T-helper 1 cell treated with Interleukin-12 subunit alpha and Interleukin-12 subunit beta and Interleukin-4 antibody, amounts not matched to agents 30 μg/mL and 1 μg/mL, for 36 hours (primary cell): ENCODE results near the gene MPC1L.

Source experiments
- H3K27ac Mint-ChIP-seq: one replicate; pipeline ENCODE4 v1.8.0; 2021; ENCODE audit warnings: mild to moderate bottlenecking, mixed read lengths
- H3K27me3 Mint-ChIP-seq: one replicate; pipeline ENCODE4 v1.8.0; 2021; ENCODE audit warnings: low read depth, mixed read lengths
- H3K36me3 Mint-ChIP-seq: one replicate; pipeline ENCODE4 v1.8.0; 2021; ENCODE audit warnings: low read depth, mixed read lengths
- H3K4me1 Mint-ChIP-seq: one replicate; pipeline ENCODE4 v1.8.0; 2021; ENCODE audit warnings: low read depth, mixed read lengths
- H3K4me3 Mint-ChIP-seq: one replicate; pipeline ENCODE4 v1.8.0; 2021; ENCODE audit warnings: mild to moderate bottlenecking, moderate library complexity, mixed read lengths
- H3K9me3 Mint-ChIP-seq: one replicate; pipeline ENCODE4 v1.8.0; 2021; ENCODE audit warnings: mixed read lengths

MPC1L gene

GRCh38 chrX:40607381-40607780 is 15.8 kb upstream of the MPC1L start:
- H3K27ac Mint-ChIP-seq = no peak overlapping the region
- H3K27me3 Mint-ChIP-seq = no peaks in the 10 kb centered on the region
- no peaks in the 10 kb centered on the region for H3K4me1 Mint-ChIP-seq
- H3K4me3 Mint-ChIP-seq = no peak overlapping the region
- peaks cover 4% of the 10 kb centered on the region for H3K36me3 Mint-ChIP-seq
- no peaks in the 10 kb centered on the region for H3K9me3 Mint-ChIP-seq

- Mint-ChIP-seq H3K4me3 (no peak overlapping the region), H3K27ac (no peak overlapping the region), H3K27me3 (no peaks in the 10 kb centered on the region), H3K4me1 (no peaks in the 10 kb centered on the region), H3K36me3 (no peaks in the 10 kb centered on the region), H3K9me3 (no peaks in the 10 kb centered on the region)
Observed at GRCh38 chrX:40612511-40612910, 10.7 kb upstream of the MPC1L start.

- Mint-ChIP-seq H3K4me1 (no peaks in the 10 kb centered on the region), H3K9me3 (no peaks in the 10 kb centered on the region), H3K27ac (no peak overlapping the region), H3K36me3 (no peaks in the 10 kb centered on the region), H3K4me3 (no peak overlapping the region), H3K27me3 (no peaks in the 10 kb centered on the region)
Observed at GRCh38 chrX:40615976-40616375, 7.3 kb upstream of the MPC1L start.

DNA sequence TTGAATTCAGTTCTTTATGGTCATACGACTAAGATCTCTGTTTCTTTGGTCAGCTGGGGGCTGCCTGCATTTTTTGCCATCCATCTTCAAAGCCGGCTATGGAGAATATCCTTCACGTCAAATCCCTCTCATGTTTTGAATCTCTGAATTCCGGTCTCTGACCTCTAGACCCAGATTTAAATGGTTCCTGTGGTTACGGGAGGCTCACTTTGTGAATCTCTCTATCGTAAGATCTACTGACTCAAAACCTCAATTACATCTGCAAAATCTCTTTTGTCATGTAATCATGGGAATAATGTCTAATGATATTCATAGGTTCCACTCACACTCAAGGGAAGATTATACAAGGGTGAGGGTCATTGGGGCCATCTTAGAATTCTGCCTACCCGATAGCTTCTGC is 5.7 kb upstream of the MPC1L start:
- Mint-ChIP-seq H3K27ac (no peak overlapping the region), H3K9me3 (no peaks in the 10 kb centered on the region), H3K27me3 (no peaks in the 10 kb centered on the region), H3K4me3 (no peak overlapping the region), H3K4me1 (no peaks in the 10 kb centered on the region), H3K36me3 (no peaks in the 10 kb centered on the region)

DNA sequence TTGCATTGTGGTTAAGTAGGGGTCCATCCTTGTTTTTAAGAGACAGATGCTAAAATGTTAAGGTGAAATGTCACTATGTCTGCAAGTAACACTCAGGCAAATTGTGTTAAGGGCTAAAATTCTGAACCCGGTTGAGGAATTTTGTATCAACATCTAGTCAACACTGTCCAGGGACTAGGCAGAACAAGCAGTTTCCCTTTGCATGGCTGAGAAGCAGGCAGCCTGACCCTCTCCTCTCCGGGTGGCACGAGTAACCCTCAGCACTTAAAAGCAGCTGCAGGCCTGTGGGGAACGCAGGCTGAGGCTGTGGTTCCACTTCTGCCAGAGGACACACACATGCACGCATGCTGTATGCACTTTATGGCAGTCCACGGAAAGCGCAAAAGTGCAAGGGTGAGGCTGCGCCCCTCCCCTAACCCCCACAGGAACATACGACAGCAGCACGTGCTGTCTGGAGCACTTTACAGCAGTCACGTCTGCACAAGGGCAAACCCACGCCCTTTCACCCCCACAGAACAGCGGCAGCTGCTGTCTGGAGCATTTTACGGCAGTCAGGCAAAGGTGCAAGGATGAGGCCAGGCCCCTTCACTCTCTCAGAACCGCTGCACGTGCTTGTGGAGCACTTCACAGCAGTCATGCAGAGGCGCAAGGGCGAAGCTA is 619 bp upstream of the MPC1L start:
- no peak overlapping the region for H3K4me3 Mint-ChIP-seq
- H3K4me1 Mint-ChIP-seq = no peaks in the 10 kb centered on the region
- no peak overlapping the region for H3K27ac Mint-ChIP-seq
- no peaks in the 10 kb centered on the region for H3K9me3 Mint-ChIP-seq
- peaks cover 2% of the 10 kb centered on the region for H3K36me3 Mint-ChIP-seq
- H3K27me3 Mint-ChIP-seq = no peaks in the 10 kb centered on the region

GRCh38 chrX:40623665-40624064 is 437 bp downstream of the MPC1L start:
- H3K27ac Mint-ChIP-seq = no peak overlapping the region
- no peaks in the 10 kb centered on the region for H3K27me3 Mint-ChIP-seq
- peaks cover 5% of the 10 kb centered on the region for H3K36me3 Mint-ChIP-seq
- H3K4me1 Mint-ChIP-seq = no peaks in the 10 kb centered on the region
- H3K9me3 Mint-ChIP-seq = no peaks in the 10 kb centered on the region
- no peak overlapping the region for H3K4me3 Mint-ChIP-seq

GRCh38 chrX:40625294-40625693 is 2.1 kb downstream of the MPC1L start:
- Mint-ChIP-seq H3K4me3 (no peak overlapping the region), H3K36me3 (peaks cover 5% of the 10 kb centered on the region), H3K27ac (no peak overlapping the region), H3K27me3 (no peaks in the 10 kb centered on the region), H3K4me1 (no peaks in the 10 kb centered on the region), H3K9me3 (no peaks in the 10 kb centered on the region)

DNA sequence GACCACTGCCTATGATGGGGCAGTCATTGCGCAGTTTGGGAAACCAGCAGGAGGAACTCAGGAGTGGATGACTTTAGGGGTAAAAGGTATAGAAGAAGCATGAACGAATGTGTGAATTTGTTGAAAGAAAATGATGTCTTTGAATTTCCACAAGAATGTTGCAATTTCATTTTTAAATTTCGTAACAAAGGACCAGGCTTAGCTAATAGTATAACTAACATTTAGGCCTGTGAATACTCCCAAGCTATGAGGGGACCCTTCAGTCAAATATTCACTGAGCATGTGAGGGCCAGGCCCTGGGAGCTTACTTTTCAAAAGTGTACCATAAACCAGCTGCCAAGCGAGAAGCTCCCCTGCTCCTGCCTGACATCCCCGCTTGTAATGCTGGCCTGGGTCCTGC is 5.3 kb downstream of the MPC1L start:
- no peak overlapping the region for H3K27ac Mint-ChIP-seq

DNA sequence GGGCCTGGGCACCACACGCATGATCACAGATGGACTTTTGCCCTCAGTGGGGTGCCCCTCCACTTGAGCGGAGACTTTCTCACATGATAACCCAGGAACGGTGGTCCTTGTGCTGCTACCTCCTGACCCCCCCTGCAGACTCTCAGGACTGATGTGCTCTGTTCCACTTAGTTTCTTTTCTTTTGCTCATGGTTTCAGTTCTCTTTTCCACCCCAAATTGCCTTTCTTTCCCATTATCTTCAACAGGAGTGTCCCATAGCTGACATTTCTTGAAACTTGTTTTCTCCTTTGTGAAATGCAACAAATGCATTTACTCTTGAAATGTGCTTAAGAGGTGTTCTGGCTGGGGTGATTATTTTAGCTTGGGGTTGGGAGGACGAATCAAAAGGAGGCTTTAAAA is 9.0 kb downstream of the MPC1L start:
- Mint-ChIP-seq H3K27me3 (no peaks in the 10 kb centered on the region), H3K27ac (no peak overlapping the region), H3K4me3 (no peak overlapping the region), H3K36me3 (peaks cover 28% of the 10 kb centered on the region), H3K4me1 (no peaks in the 10 kb centered on the region), H3K9me3 (no peaks in the 10 kb centered on the region)

More for the DNA sequence above, 5.3 kb downstream of the MPC1L start:
- no peak overlapping the region for H3K4me3 Mint-ChIP-seq
- H3K27me3 Mint-ChIP-seq = no peaks in the 10 kb centered on the region
- H3K9me3 Mint-ChIP-seq = no peaks in the 10 kb centered on the region
- H3K36me3 Mint-ChIP-seq = peaks cover 15% of the 10 kb centered on the region
- H3K4me1 Mint-ChIP-seq = no peaks in the 10 kb centered on the region

GRCh38 chrX:40637687-40638086 is 14.5 kb downstream of the MPC1L start:
- no peak overlapping the region for H3K27ac Mint-ChIP-seq
- H3K27me3 Mint-ChIP-seq = no peaks in the 10 kb centered on the region
- H3K36me3 Mint-ChIP-seq = peaks cover 32% of the 10 kb centered on the region
- no peaks in the 10 kb centered on the region for H3K9me3 Mint-ChIP-seq
- no peak overlapping the region for H3K4me3 Mint-ChIP-seq
- H3K4me1 Mint-ChIP-seq = peaks cover 6% of the 10 kb centered on the region

- Mint-ChIP-seq H3K4me1 (peaks cover 21% of the 10 kb centered on the region), H3K36me3 (peaks cover 28% of the 10 kb centered on the region), H3K27ac (peak overlapping the region; percentile 75)
Observed at GRCh38 chrX:40644176-40644575, 20.9 kb downstream of the MPC1L start.

GRCh38 chrX:40644821-40645358 is 21.7 kb downstream of the MPC1L start:
- Mint-ChIP-seq H3K9me3 (no peaks in the 10 kb centered on the region), H3K36me3 (peaks cover 28% of the 10 kb centered on the region), H3K27ac (peak overlapping the region; percentile 100), H3K4me1 (peaks cover 21% of the 10 kb centered on the region), H3K27me3 (no peaks in the 10 kb centered on the region), H3K4me3 (peak overlapping the region; percentile 100)

More at GRCh38 chrX:40644176-40644575, 20.9 kb downstream of the MPC1L start:
- Mint-ChIP-seq H3K4me3 (peak overlapping the region; percentile 100), H3K9me3 (no peaks in the 10 kb centered on the region), H3K27me3 (no peaks in the 10 kb centered on the region)

- H3K27me3 Mint-ChIP-seq = no peaks in the 10 kb centered on the region
- H3K4me3 Mint-ChIP-seq = peak overlapping the region; percentile 95
- H3K36me3 Mint-ChIP-seq = peaks cover 31% of the 10 kb centered on the region
- no peaks in the 10 kb centered on the region for H3K9me3 Mint-ChIP-seq
- H3K27ac Mint-ChIP-seq = peak overlapping the region; percentile 93
- peaks cover 22% of the 10 kb centered on the region for H3K4me1 Mint-ChIP-seq
Observed at GRCh38 chrX:40646489-40647306, 23.5 kb downstream of the MPC1L start.

GRCh38 chrX:40647307-40648197 is 24.3 kb downstream of the MPC1L start, which contains the start of gene CXorf38:
CXorf38 (minus strand) TSS chrX:40647561; CDS start chrX:40647520, 41 bp downstream.
- H3K36me3 Mint-ChIP-seq = peaks cover 23% of the 10 kb centered on the region
- peak within 1 kb of the TSS; percentile 93 for H3K27ac Mint-ChIP-seq
- H3K4me3 Mint-ChIP-seq = peak within 1 kb of the TSS; percentile 95
- H3K27me3 Mint-ChIP-seq = no peaks in the 10 kb centered on the region
- H3K9me3 Mint-ChIP-seq = no peaks in the 10 kb centered on the region
- peaks cover 17% of the 10 kb centered on the region for H3K4me1 Mint-ChIP-seq
